ENCODE measurements around the gene ABCC3. TPM values are rescaled to one million over a fixed set of nuclear protein-coding genes. Genes with fewer than 3 reads are reported as not detected.

ABCC3 gene
- total RNA-seq, 4 donors from 2014 or later, result 25.8 to 47.5 (median 35.2) TPM

GRCh38 chr17:50657054-50657453, 22.4 kb downstream of the ABCC3 start:
- no peak for DNase-seq (ENCODE audit: low spot score in 2 of 2)
- TF ChIP-seq CTCF (IDR thresholded peaks at IDR 0.05), result no peak
- TF ChIP-seq POLR2A (IDR thresholded peaks at IDR 0.05), result no peak
- 97 to 98% methylated on average over 7 of the region's 7 CpGs for WGBS, 2 donors
- no peak overlapping the region for H3K4me3 ChIP-seq (ENCODE audit: low read depth, poor library complexity, severe bottlenecking)
- intact Hi-C loops (cut with DNase I; ENCODE audit: low total_unique reads), result no loop called here

GRCh38 chr17:50657627-50658026, 22.9 kb downstream of the ABCC3 start:
- intact Hi-C loops (cut with DNase I; ENCODE audit: low total_unique reads), result no loop called here
- TF ChIP-seq POLR2A (IDR thresholded peaks at IDR 0.05) (no peak), CTCF (IDR thresholded peaks at IDR 0.05) (no peak)
- 76 to 86% methylated on average over 7 of the region's 7 CpGs for WGBS, 2 donors
- no peak for DNase-seq (ENCODE audit: low spot score in 2 of 2)
- no peak overlapping the region for H3K4me3 ChIP-seq (ENCODE audit: low read depth, poor library complexity, severe bottlenecking)

GRCh38 chr17:50658616-50659015, 23.9 kb downstream of the ABCC3 start:
- TF ChIP-seq POLR2A (IDR thresholded peaks at IDR 0.05), result no peak
- TF ChIP-seq CTCF (IDR thresholded peaks at IDR 0.05), result no peak
- no peak overlapping the region for H3K4me3 ChIP-seq (ENCODE audit: low read depth, poor library complexity, severe bottlenecking)
- 71 to 77% methylated on average over 5 to 6 of the region's 6 CpGs for WGBS, 2 donors
- intact Hi-C loops (cut with DNase I; ENCODE audit: low total_unique reads), result no loop called here
- no peak for DNase-seq (ENCODE audit: low spot score in 2 of 2)

- H3K4me3 ChIP-seq (ENCODE audit: low read depth, poor library complexity, severe bottlenecking), result no peak overlapping the region
- intact Hi-C loops (cut with DNase I; ENCODE audit: low total_unique reads), result no loop called here
- no peak for DNase-seq (ENCODE audit: low spot score in 2 of 2)
- 84% methylated on average over 8 to 10 of the region's 10 CpGs for WGBS, 2 donors
- TF ChIP-seq CTCF (IDR thresholded peaks at IDR 0.05) (no peak), POLR2A (IDR thresholded peaks at IDR 0.05) (no peak)
Measured at GRCh38 chr17:50659179-50659578, 24.5 kb downstream of the ABCC3 start.

GRCh38 chr17:50660042-50660886, 25.6 kb downstream of the ABCC3 start:
- DNase-seq (ENCODE audit: low spot score in 2 of 2), result no peak
- TF ChIP-seq POLR2A (IDR thresholded peaks at IDR 0.05) (no peak), CTCF (IDR thresholded peaks at IDR 0.05) (no peak)
- intact Hi-C loops (cut with DNase I; ENCODE audit: low total_unique reads), result no loop called here
- 41 to 44% methylated on average over 11 of the region's 11 CpGs for WGBS, 2 donors
- H3K4me3 ChIP-seq (ENCODE audit: low read depth, poor library complexity, severe bottlenecking), result no peak overlapping the region

Measured in lower leg skin (tissue), 4 donors.